Measurements from ENCODE around the gene CRIP1.

DNA sequence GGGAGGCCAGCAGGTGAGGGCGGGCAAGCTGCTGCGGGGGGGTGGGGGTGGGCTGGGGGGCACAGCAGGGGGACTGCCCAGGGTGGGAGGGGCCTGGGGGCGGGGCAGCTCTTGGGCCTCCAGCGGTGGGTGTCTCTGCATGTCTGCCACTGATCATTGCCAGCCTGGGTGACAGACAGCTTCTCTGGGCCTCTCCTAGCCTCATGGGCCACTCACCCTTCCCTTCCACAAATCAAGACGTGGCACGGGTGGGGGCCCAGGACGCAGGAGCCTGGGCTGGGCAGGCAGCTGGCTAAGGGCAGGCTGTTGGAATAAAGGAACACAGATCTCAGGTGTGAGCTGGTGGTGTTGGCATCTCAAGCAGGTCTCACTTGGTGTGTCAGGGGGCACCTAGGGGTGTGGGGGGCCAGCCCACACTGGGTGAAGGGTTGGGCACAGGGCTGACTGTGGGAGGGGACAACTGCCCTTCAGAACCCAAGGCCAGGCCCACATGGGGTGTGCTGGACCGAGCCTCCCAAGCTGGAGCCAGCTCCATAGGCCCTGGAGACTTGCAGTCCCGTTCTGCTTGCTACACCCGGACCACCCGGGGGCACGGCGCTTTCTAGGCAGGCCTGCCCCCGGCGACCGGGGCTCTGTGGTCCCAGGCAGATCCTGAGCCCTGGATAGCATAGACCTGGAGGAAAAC is 7.4 kb downstream of the CRIP1 start:
- TF ChIP-seq, protein P1, sequence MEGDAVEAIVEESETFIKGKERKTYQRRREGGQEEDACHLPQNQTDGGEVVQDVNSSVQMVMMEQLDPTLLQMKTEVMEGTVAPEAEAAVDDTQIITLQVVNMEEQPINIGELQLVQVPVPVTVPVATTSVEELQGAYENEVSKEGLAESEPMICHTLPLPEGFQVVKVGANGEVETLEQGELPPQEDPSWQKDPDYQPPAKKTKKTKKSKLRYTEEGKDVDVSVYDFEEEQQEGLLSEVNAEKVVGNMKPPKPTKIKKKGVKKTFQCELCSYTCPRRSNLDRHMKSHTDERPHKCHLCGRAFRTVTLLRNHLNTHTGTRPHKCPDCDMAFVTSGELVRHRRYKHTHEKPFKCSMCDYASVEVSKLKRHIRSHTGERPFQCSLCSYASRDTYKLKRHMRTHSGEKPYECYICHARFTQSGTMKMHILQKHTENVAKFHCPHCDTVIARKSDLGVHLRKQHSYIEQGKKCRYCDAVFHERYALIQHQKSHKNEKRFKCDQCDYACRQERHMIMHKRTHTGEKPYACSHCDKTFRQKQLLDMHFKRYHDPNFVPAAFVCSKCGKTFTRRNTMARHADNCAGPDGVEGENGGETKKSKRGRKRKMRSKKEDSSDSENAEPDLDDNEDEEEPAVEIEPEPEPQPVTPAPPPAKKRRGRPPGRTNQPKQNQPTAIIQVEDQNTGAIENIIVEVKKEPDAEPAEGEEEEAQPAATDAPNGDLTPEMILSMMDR (IDR thresholded peaks at IDR 0.05), result no peak
- TF ChIP-seq POLR2AphosphoS5 (IDR thresholded peaks at IDR 0.05), result no peak

Data from sigmoid colon (tissue), 4 donors.